ENCODE results near the gene CLIP1. TPM values are rescaled to one million over a fixed set of nuclear protein-coding genes. Genes with fewer than 3 reads are reported as not detected.

CLIP1 gene
- total and polyA plus RNA-seq, 2 of the 13 experiments (the other 11 are each of a cell fraction or from before 2014, with no cell fraction given) = 28.9 to 43.7 TPM

DNA sequence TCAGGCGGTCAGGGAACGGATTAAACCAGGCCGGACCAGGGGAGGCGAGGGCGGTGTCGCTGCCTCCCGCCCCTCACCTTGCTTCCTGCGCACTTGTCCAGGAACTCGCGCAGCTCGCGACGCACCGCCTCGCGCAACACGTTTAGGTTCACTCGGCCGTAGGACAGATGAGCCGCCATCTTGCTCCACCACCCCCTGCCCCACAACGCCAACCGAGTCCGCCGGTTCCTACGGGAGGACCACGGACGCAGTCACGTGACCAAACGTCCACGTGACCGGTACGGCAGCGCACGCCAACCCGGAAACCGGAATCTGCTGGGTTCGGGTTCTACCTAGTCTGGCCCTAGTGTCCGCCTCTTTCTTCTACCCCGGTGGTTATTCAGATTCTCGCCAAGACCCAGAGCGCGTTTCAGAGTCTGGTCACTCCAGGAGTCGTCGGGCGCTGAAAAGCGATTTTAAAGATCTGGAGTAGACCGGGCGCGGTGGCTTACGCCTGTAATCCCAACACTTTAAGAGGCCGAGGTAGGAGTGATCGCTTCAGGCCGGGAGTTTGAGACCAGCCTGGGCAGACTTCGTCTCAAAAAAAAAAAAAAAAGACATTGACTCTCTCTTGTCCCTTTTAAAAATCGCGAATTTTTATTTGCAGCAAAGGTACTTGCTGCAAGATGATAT, 156.1 kb downstream of the CLIP1 start, which contains the start of gene VPS33A (continued):
- TF ChIP-seq ZNF333 (CRISPR knock-in tag; IDR thresholded peaks at IDR 0.05; ENCODE audit: borderline replicate concordance) (no peak; the same call in 1 of the 2 replicates), IKZF5 (CRISPR knock-in tag; IDR thresholded peaks at IDR 0.05) (peak; percentile 90), JUND (CRISPR knock-in tag; IDR thresholded peaks at IDR 0.05) (0 out of 2 replicates have a peak, but pooled peaks have one; percentile 44), ZHX1 (CRISPR knock-in tag; IDR thresholded peaks at IDR 0.05; ENCODE audit: low read depth) (peak; percentile 96; the same call in 1 of the 2 replicates), ZNF615 (CRISPR knock-in tag; IDR thresholded peaks at IDR 0.05; ENCODE audit: borderline replicate concordance) (no peak; the same call in 1 of the 2 replicates), ZNF335 (CRISPR knock-in tag; IDR thresholded peaks at IDR 0.05) (peak; percentile 90), ZFAT (CRISPR knock-in tag; conservative IDR thresholded peaks at IDR 0.05) (no peak), DZIP1 (CRISPR knock-in tag; IDR thresholded peaks at IDR 0.05) (no peak), ZNF784 (CRISPR knock-in tag; IDR thresholded peaks at IDR 0.05; ENCODE audit: borderline replicate concordance) (peak; percentile 97), ZNF567 (CRISPR knock-in tag; IDR thresholded peaks at IDR 0.05; ENCODE audit: borderline replicate concordance) (peak; percentile 77; the same call in 1 of the 2 replicates), BCL6 (CRISPR knock-in tag; IDR thresholded peaks at IDR 0.05) (peak; percentile 63; the same call in 1 of the 2 replicates), ZNF160 (CRISPR knock-in tag; IDR thresholded peaks at IDR 0.05) (peak; percentile 68), HNRNPUL1 (IDR thresholded peaks at IDR 0.05; ENCODE audit: low read depth, low read length) (no peak), SAP130 (CRISPR knock-in tag; IDR thresholded peaks at IDR 0.05; ENCODE audit: low read depth) (peak; percentile 100), ZNF7 (CRISPR knock-in tag; IDR thresholded peaks at IDR 0.05) (no peak; the same call in 1 of the 2 replicates)
- TF ChIP-seq, protein P1, sequence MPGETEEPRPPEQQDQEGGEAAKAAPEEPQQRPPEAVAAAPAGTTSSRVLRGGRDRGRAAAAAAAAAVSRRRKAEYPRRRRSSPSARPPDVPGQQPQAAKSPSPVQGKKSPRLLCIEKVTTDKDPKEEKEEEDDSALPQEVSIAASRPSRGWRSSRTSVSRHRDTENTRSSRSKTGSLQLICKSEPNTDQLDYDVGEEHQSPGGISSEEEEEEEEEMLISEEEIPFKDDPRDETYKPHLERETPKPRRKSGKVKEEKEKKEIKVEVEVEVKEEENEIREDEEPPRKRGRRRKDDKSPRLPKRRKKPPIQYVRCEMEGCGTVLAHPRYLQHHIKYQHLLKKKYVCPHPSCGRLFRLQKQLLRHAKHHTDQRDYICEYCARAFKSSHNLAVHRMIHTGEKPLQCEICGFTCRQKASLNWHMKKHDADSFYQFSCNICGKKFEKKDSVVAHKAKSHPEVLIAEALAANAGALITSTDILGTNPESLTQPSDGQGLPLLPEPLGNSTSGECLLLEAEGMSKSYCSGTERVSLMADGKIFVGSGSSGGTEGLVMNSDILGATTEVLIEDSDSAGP (CRISPR knock-in tag; IDR thresholded peaks at IDR 0.05; ENCODE audit: borderline replicate concordance) = peak; percentile 92; the same call in 1 of the 2 replicates
- TF ChIP-seq, protein P2, sequence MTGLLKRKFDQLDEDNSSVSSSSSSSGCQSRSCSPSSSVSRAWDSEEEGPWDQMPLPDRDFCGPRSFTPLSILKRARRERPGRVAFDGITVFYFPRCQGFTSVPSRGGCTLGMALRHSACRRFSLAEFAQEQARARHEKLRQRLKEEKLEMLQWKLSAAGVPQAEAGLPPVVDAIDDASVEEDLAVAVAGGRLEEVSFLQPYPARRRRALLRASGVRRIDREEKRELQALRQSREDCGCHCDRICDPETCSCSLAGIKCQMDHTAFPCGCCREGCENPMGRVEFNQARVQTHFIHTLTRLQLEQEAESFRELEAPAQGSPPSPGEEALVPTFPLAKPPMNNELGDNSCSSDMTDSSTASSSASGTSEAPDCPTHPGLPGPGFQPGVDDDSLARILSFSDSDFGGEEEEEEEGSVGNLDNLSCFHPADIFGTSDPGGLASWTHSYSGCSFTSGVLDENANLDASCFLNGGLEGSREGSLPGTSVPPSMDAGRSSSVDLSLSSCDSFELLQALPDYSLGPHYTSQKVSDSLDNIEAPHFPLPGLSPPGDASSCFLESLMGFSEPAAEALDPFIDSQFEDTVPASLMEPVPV (CRISPR knock-in tag; IDR thresholded peaks at IDR 0.05) = peak; percentile 62; the same call in 1 of the 2 replicates
